Muscle of arm (tissue), 12 donors: ENCODE results near the gene MAP3K1. TPM values are rescaled to one million over a fixed set of nuclear protein-coding genes. Genes with fewer than 3 reads are reported as not detected.

Source experiments
- DNase-seq: peaks from one replicate; pipeline ENCODE4 v3.0.0-alpha.2; 2013
- polyA plus RNA-seq, 12 donors: library from polyadenylated mRNA; unstranded; fragments of 120-200 nt; gene quantifications; one replicate each; pipeline ENCODE4 v1.2.1, GENCODE V29; 2013; ENCODE audit not compliant: insufficient read length in 12 of 12

MAP3K1 gene
- polyA plus RNA-seq, 12 donors = 12.0 to 114 (median 18.8) TPM

- no peak for DNase-seq
Measured at GRCh38 chr5:56908942-56909293, 93.6 kb downstream of the MAP3K1 start.

- peak; percentile 98 for DNase-seq
Measured at GRCh38 chr5:56909294-56910209, 94.2 kb downstream of the MAP3K1 start, which contains the start of gene SETD9. Gene SETD9 (plus strand): TSS chr5:56909596. CDS start chr5:56909646, 50 bp downstream.

- no peak for DNase-seq
Measured at GRCh38 chr5:56910210-56910965, 95.0 kb downstream of the MAP3K1 start.

- no peak for DNase-seq
Measured at GRCh38 chr5:56913766-56914165, 98.4 kb downstream of the MAP3K1 start.

- no peak for DNase-seq
Measured at GRCh38 chr5:56914678-56915077, 99.3 kb downstream of the MAP3K1 start.

GRCh38 chr5:56917534-56917933 lies 102.2 kb downstream of the MAP3K1 start:
- no peak for DNase-seq

- DNase-seq = no peak
Measured at GRCh38 chr5:56918054-56918453, 102.7 kb downstream of the MAP3K1 start.

GRCh38 chr5:56919942-56920662 lies 104.8 kb downstream of the MAP3K1 start:
- no peak for DNase-seq

- no peak for DNase-seq
Measured at GRCh38 chr5:56922922-56923321, 107.6 kb downstream of the MAP3K1 start.

- DNase-seq = no peak
Measured at GRCh38 chr5:56934325-56934724, 119.0 kb downstream of the MAP3K1 start.

- DNase-seq = no peak
Measured at GRCh38 chr5:56938858-56939257, 123.5 kb downstream of the MAP3K1 start.

GRCh38 chr5:56941981-56942380 lies 126.6 kb downstream of the MAP3K1 start:
- no peak for DNase-seq

Other genes with a start within 250 kb of the MAP3K1 start
- gene SETD9, start 94.0 kb downstream of the MAP3K1 start, polyA plus RNA-seq = 10 to 100 TPM in 7 of 12 donors, 1 to 10 TPM in 3, not detected in 2; 3.9 to 14.2 (median 10.8) TPM
- 10 to 100 TPM in 11 of 12 donors, not detected in 1; 17.4 to 29.2 (median 24.3) TPM for gene MIER3, start 136.6 kb downstream of the MAP3K1 start, polyA plus RNA-seq